SJCRH30 (cell line): Measurements from ENCODE around the gene PDLIM7. TPM values are rescaled to one million over a fixed set of nuclear protein-coding genes. Genes with fewer than 3 reads are reported as not detected.
A peak's percentile ranks its signal among the peaks of the same experiment; 100 is the strongest.
"Not testable (repeated sequence)": the region's sequence is repeated elsewhere in the genome, so short reads cannot be mapped to it uniquely, and the experiment has no call there.

ENCODE experiments used
- DNase-seq, 2 experiments: peaks; one replicate each; pipeline ENCODE4 v3.0.0-alpha.2; 2015 to 2020
- H3K27ac ChIP-seq: fragments of 250-450 bp; sonication (Bioruptor Pico); 2 replicates; pipeline ENCODE4 v1.5.1; 2020; ENCODE audit warnings: mild to moderate bottlenecking, moderate library complexity
- H3K27me3 ChIP-seq: fragments of 250-450 bp; sonication (Bioruptor Pico); 2 replicates; pipeline ENCODE4 v1.5.1; 2020; ENCODE audit warnings: mild to moderate bottlenecking, moderate library complexity
- H3K36me3 ChIP-seq: fragments of 250-450 bp; sonication (Bioruptor Pico); 2 replicates; pipeline ENCODE4 v1.5.1; 2020; ENCODE audit warnings: mild to moderate bottlenecking, moderate library complexity
- H3K4me1 ChIP-seq: fragments of 250-450 bp; sonication (Bioruptor Pico); 2 replicates; pipeline ENCODE4 v1.5.1; 2020; ENCODE audit warnings: mild to moderate bottlenecking, moderate library complexity
- H3K4me3 ChIP-seq: fragments of 250-450 bp; sonication (Bioruptor Pico); 2 replicates; pipeline ENCODE4 v1.5.1; 2020; ENCODE audit warnings: mild to moderate bottlenecking, moderate library complexity
- H3K9me3 ChIP-seq: fragments of 250-450 bp; sonication (Bioruptor Pico); replicated peaks from 2 replicates; pipeline ENCODE4 v1.5.1; 2020; ENCODE audit warnings: mild to moderate bottlenecking, moderate library complexity
- total RNA-seq: library from RNA; depleted of rRNA; stranded (reverse); fragments of >200 nt; shearing (Covaris generic); gene quantifications from 2 replicates; pipeline ENCODE4 v1.2.3, GENCODE V29; 2014

PDLIM7 gene
- total RNA-seq, 1 experiment from 2014 or later, result 68.5 TPM

- Histone ChIP-seq H3K27ac (peak overlapping the region; percentile 90), H3K36me3 (peaks cover 36% of the 10 kb centered on the region), H3K4me1 (peaks cover 30% of the 10 kb centered on the region), H3K27me3 (no peaks in the 10 kb centered on the region), H3K4me3 (no peak overlapping the region), H3K9me3 (no peaks in the 10 kb centered on the region)
- no peak for DNase-seq
Measured at GRCh38 chr5:177493795-177494345, 3.5 kb downstream of the PDLIM7 start.

DNA sequence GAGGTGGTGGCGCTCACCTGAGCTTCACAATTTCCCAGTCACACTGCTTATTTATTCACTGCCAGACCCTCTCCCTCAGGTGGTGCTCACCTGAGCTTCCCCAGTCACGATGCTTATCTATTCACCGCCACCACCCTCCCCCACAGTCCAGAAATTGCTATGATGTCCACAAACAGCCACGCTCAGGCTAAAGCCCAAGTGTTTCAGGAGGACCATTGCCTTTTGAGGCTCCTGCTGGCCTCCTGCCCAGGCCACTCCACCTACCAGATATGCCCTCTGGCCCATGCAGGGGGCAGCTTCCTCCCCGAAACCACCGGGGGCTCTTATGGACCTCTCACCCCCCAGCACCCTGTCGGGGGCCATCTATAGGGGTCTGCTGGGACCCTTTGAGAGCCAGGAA lies 4.6 kb downstream of the PDLIM7 start:
- Histone ChIP-seq H3K9me3 (no peaks in the 10 kb centered on the region), H3K27ac (no peak overlapping the region), H3K4me1 (peaks cover 22% of the 10 kb centered on the region), H3K4me3 (no peak overlapping the region), H3K27me3 (no peaks in the 10 kb centered on the region), H3K36me3 (peaks cover 43% of the 10 kb centered on the region)
- no peak for DNase-seq

- Histone ChIP-seq H3K27ac (no peak overlapping the region), H3K36me3 (peaks cover 50% of the 10 kb centered on the region), H3K9me3 (no peaks in the 10 kb centered on the region), H3K4me1 (peaks cover 22% of the 10 kb centered on the region), H3K27me3 (no peaks in the 10 kb centered on the region), H3K4me3 (no peak overlapping the region)
- DNase-seq, result no peak
Measured at GRCh38 chr5:177491983-177492746, 5.2 kb downstream of the PDLIM7 start.

GRCh38 chr5:177491429-177491945 lies 5.9 kb downstream of the PDLIM7 start:
- Histone ChIP-seq H3K9me3 (no peaks in the 10 kb centered on the region), H3K36me3 (peaks cover 53% of the 10 kb centered on the region), H3K4me3 (no peak overlapping the region), H3K27ac (no peak overlapping the region), H3K4me1 (peaks cover 22% of the 10 kb centered on the region), H3K27me3 (no peaks in the 10 kb centered on the region)
- no peak for DNase-seq

DNA sequence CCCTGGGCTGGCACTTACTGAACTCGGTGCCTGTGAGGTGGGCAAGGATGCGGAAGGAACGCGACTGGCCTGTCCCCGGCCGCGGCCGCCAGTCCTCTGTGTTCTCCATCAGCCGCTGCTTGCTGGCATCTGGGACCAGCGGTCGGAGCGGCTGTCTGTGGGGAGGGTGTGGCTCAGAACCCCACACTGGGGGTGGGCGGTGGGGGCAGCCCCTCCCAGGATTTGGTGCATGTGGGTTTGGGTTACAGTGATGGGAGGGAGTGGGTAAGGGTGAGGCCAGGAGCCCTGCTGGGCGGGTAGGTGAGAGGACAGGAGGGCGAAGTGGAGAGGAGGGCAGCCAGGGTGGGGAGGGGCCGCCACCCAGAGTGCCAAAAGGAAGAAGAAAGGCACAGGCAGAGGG lies 6.4 kb downstream of the PDLIM7 start:
- Histone ChIP-seq H3K27me3 (no peaks in the 10 kb centered on the region), H3K9me3 (no peaks in the 10 kb centered on the region), H3K4me3 (no peak overlapping the region), H3K36me3 (peaks cover 53% of the 10 kb centered on the region), H3K4me1 (peaks cover 21% of the 10 kb centered on the region), H3K27ac (no peak overlapping the region)
- DNase-seq, result no peak

- peaks cover 16% of the 10 kb centered on the region for H3K4me1 ChIP-seq
- H3K4me3 ChIP-seq, result no peak overlapping the region
- no peaks in the 10 kb centered on the region for H3K27me3 ChIP-seq
- no peaks in the 10 kb centered on the region for H3K9me3 ChIP-seq
- no peak for DNase-seq
- peaks cover 53% of the 10 kb centered on the region for H3K36me3 ChIP-seq
- H3K27ac ChIP-seq, result no peak overlapping the region
Measured at GRCh38 chr5:177490311-177490991, 7.0 kb downstream of the PDLIM7 start.

DNA sequence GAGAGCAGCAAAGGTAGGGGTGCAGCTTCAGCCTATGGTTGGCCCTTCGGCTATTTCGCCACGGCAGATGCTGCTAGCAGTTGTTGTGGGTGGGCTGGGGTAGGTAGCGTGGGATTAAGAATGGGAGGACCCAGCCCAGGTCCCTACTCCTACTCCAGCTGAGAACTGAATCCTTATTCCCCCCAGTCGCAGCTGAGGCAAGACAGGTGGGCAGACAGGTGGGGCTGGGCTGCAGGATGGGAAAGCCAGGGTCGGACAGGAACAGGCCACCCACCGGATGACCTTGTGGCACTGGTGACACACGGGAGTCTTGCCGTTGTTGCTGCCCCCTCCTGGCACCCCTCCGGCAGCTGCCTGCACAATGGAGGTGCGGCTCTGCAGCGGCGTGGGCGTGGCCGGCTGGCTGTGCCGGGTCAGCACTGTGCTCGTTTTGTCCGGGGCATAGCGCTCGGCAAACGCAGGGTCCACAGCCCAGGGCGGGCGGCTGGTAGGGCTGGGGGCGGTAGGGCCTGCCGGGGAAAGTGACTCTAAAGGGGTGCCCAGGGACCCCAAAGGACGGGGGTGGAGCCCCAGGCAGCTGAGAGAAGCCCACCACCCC lies 8.2 kb downstream of the PDLIM7 start:
- Histone ChIP-seq H3K4me3 (no peak overlapping the region), H3K36me3 (peaks cover 56% of the 10 kb centered on the region), H3K27ac (no peak overlapping the region), H3K4me1 (peaks cover 10% of the 10 kb centered on the region), H3K9me3 (no peaks in the 10 kb centered on the region), H3K27me3 (no peaks in the 10 kb centered on the region)
- no peak for DNase-seq

- H3K36me3 ChIP-seq, result peaks cover 62% of the 10 kb centered on the region
- H3K4me1 ChIP-seq, result peaks cover 7% of the 10 kb centered on the region
- DNase-seq, result no peak
- H3K27ac ChIP-seq, result no peak overlapping the region
- no peaks in the 10 kb centered on the region for H3K9me3 ChIP-seq
- H3K27me3 ChIP-seq, result no peaks in the 10 kb centered on the region
- no peak overlapping the region for H3K4me3 ChIP-seq
Measured at GRCh38 chr5:177487975-177488374, 9.4 kb downstream of the PDLIM7 start.

- Histone ChIP-seq H3K4me3 (no peak overlapping the region), H3K27me3 (no peaks in the 10 kb centered on the region), H3K27ac (no peak overlapping the region), H3K9me3 (no peaks in the 10 kb centered on the region), H3K4me1 (peaks cover 7% of the 10 kb centered on the region), H3K36me3 (peaks cover 58% of the 10 kb centered on the region)
- DNase-seq, result no peak
Measured at GRCh38 chr5:177487144-177487543, 10.3 kb downstream of the PDLIM7 start.

GRCh38 chr5:177486256-177486655 lies 11.1 kb downstream of the PDLIM7 start:
- Histone ChIP-seq H3K9me3 (no peaks in the 10 kb centered on the region), H3K36me3 (peaks cover 61% of the 10 kb centered on the region), H3K27me3 (no peaks in the 10 kb centered on the region), H3K4me1 (peaks cover 7% of the 10 kb centered on the region), H3K27ac (no peak overlapping the region), H3K4me3 (no peak overlapping the region)
- DNase-seq, result no peak

DNA sequence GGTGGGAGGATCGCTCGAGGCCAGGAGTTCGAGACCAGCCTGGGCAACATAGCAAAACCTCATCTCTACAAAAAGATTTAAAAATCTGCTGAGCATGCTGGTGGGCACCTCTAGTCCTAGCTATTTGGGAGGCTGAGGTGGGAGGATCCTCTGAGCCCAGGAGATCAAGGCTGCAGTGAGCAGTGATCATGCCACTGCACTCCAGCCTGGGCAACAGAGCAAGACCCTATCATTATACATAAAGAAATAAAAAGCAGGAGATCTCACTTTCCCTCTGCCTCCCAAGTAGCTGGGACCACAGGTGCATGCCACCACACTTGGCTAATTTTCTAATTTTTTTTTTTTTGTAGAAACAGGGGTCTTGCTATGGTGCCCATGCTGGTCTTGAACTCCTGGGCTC lies 11.7 kb downstream of the PDLIM7 start:
- H3K27ac ChIP-seq, DNase-seq, H3K27me3 ChIP-seq, H3K4me3 ChIP-seq, H3K4me1 ChIP-seq, H3K9me3 ChIP-seq: not testable (repeated sequence)
- H3K36me3 ChIP-seq, result peaks cover 56% of the 10 kb centered on the region

DNA sequence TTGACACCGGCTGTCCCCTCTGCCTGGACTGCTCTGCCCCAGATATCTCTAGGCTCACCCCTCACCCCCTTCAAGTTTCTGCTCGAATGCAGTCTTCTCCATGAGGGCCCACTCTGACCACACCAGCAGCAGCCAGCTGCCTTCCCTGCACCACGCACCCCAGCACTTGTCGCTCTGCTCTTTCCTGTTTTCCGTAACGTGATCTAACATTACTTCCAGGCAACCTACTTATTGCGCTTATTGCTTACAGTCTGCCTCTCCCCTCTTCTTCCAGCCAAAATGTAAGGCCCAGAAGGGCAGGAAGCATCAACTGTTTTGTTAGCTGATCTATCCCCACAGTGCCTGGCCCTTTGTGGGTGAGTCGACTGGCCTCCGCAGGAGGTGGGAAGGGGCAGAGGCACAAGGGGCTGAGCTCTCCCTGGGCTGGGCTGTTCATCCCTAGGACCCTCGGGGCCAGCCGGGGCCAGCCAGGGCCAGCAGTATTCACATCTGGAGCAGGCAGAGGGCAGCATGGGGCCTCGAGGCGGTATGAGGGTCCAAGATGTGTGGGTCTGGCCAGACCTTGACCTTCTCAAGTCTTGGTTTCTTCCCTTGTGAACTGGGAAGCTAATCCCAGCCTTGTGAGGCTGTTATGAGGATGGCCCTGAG lies 12.4 kb downstream of the PDLIM7 start:
- peaks cover 10% of the 10 kb centered on the region for H3K4me1 ChIP-seq
- H3K27me3 ChIP-seq, result no peaks in the 10 kb centered on the region
- peak in 1 of 2 experiments; percentile 49 for DNase-seq
- peak overlapping the region; percentile 9; the same call in 1 of the 2 replicates for H3K27ac ChIP-seq
- no peaks in the 10 kb centered on the region for H3K9me3 ChIP-seq
- H3K4me3 ChIP-seq, result no peak overlapping the region
- H3K36me3 ChIP-seq, result peaks cover 50% of the 10 kb centered on the region

DNA sequence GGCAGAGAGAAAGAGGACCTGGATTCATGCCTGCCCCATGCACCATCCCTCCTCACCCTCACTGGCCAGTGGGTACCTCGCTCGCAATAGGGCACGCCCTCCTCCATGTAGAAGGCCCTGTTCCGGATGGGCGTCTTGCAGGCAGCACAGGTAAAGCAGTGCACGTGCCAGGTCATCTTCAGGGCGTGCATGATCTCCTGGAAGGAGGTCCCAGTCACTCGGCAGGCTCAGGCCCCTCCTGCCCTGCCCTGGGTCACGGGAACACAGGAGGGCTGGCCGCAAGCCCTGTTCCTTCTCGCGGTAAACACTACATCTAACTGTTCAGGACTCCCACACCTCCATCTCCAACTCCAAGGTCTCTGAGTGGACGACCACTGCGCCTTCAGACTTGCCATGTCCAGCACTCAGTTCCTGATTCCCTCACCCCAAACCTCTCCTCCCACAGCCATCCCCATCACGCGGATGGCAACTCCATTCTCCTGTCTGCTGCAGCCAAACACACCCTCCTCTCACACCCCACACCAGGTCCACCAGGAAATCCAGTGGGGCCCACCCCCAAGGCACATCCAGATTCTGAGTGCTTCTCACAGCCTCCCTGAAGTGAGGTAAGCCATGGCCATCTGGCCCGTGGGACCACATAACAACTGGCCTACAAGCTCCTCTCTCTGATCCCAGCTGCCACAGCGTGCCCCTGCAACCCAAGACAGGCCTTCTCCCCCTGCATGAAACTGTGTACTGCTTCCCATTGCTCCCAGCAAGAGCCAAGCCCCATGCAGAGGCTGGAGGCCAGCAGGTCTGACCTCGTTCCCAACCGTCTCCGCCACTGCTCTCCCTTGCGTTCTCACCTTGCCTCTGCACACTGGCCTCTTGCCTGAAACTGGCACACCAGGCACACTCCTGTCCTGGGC lies 13.2 kb downstream of the PDLIM7 start:
- H3K27ac ChIP-seq, result peak overlapping the region; percentile 9; the same call in 1 of the 2 replicates
- peaks cover 42% of the 10 kb centered on the region for H3K36me3 ChIP-seq
- H3K9me3 ChIP-seq, result no peaks in the 10 kb centered on the region
- no peaks in the 10 kb centered on the region for H3K27me3 ChIP-seq
- H3K4me3 ChIP-seq, result no peak overlapping the region
- peaks cover 13% of the 10 kb centered on the region for H3K4me1 ChIP-seq
- peak in 1 of 2 experiments; percentile 58 for DNase-seq

GRCh38 chr5:177483042-177483441 lies 14.4 kb downstream of the PDLIM7 start:
- Histone ChIP-seq H3K27ac (no peak overlapping the region), H3K4me1 (peaks cover 13% of the 10 kb centered on the region), H3K36me3 (peaks cover 34% of the 10 kb centered on the region), H3K9me3 (no peaks in the 10 kb centered on the region), H3K4me3 (no peak overlapping the region), H3K27me3 (no peaks in the 10 kb centered on the region)
- DNase-seq, result no peak
